Adipocyte (in vitro differentiated cells): Measurements from ENCODE around the gene MREG.

ENCODE experiments used
- DNase-seq: peaks from one replicate; pipeline ENCODE4 v3.0.0-alpha.2; 2015; ENCODE audit warnings: low read depth
- H3K27me3 ChIP-seq: replicated peaks from 2 replicates; pipeline ENCODE4 v1.7.0; 2013; ENCODE audit warnings: mild to moderate bottlenecking, low read length, moderate library complexity; ENCODE audit not compliant: control insufficient read depth, insufficient read depth
- H3K36me3 ChIP-seq: 2 replicates; pipeline ENCODE4 v1.7.0; 2013; ENCODE audit warnings: low read length, mild to moderate bottlenecking, moderate library complexity; ENCODE audit not compliant: control insufficient read depth, insufficient read depth, severe bottlenecking
- H3K4me1 ChIP-seq: 2 replicates; pipeline ENCODE4 v1.7.0; 2013; ENCODE audit warnings: mild to moderate bottlenecking, low read length, moderate library complexity; ENCODE audit not compliant: control insufficient read depth, insufficient read depth
- H3K4me3 ChIP-seq: 2 replicates; pipeline ENCODE4 v1.7.0; 2013; ENCODE audit warnings: mild to moderate bottlenecking, low read length, moderate library complexity
- H3K9ac ChIP-seq: 2 replicates; pipeline ENCODE4 v1.7.0; 2013; ENCODE audit warnings: mild to moderate bottlenecking, low read length, moderate library complexity
- H3K9me3 ChIP-seq: 2 replicates; pipeline ENCODE4 v1.7.0; 2013; ENCODE audit warnings: mild to moderate bottlenecking, low read length, moderate library complexity; ENCODE audit not compliant: control insufficient read depth

MREG gene, protein sequence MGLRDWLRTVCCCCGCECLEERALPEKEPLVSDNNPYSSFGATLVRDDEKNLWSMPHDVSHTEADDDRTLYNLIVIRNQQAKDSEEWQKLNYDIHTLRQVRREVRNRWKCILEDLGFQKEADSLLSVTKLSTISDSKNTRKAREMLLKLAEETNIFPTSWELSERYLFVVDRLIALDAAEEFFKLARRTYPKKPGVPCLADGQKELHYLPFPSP

DNA sequence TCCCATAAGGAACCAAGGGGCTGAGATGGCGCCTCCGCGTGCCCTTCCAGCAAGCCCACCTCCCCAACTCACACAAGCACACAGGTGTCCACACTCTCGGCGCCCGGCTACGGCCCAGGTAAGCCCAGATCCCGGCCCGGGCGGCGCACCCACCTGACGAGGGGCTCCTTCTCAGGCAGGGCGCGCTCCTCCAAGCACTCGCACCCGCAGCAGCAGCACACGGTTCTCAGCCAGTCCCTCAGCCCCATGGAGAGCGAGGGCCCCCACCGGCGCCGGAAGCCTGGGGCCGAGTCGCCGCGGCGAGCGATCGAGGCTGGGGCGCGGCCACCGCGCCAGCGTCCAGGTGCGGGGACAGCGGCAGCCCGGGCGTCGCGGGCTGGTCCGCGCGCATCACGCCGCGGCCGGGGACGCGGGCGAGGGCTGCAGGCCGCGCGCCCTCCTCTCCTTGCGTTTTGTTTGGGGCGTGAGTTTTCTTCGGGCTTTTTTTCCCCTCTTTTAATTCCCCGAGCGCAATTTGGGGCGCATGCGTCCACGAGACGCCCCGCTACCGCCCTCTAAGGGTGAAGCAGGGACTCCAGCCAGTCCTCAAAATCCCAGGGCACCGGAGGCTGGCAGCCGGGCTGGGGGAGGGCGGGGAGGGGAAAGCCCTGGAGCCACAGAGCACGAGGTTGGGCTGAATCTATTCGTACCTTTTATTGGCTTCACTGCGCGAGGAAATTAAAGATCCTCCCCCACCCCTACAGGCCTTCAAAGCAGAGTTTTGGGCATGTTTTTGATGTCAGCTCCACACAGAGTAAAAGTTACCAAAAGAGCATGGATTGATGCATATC is at the start of gene MREG:
TSS of gene MREG (minus strand) at position 472 of the 830 bp plus-strand sequence. CDS start at position 248, 224 bp downstream.
- DNase-seq = peak; percentile 92
- Histone ChIP-seq H3K27me3 (no peaks in the 10 kb centered on the region), H3K4me3 (peak within 1 kb of the TSS; percentile 81), H3K4me1 (peaks cover 13% of the 10 kb centered on the region), H3K9me3 (no peaks in the 10 kb centered on the region), H3K9ac (peak within 1 kb of the TSS; percentile 77), H3K36me3 (no peaks in the 10 kb centered on the region)

DNA sequence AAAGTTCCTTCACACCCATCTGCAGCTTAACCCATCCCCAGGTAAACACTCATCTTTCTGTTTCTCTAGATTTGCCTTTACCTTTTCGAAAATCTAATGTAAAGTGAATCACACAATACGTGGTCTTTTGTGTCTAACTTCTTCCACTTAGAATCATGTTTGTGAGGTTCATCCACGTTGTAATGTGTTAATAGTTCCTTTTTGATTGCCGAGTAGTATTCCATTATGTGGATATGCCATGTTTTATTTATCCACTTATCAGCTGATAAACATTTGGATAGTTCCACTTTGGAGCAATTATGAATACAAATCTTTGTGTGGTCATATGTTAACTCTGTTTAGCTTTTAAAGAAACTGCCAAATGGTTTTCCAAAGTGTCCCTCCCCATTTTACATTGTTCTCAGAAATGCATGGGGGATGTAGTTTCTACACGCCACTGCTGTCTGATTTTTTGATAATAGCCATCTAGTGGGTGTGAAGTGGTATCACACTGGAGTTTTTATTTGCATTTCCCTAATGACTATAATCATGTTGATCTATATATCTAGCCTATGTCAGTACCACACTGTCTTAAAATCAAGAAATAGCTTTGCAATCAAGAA is 46.0 kb upstream of the MREG start:
- DNase-seq = no peak
- Histone ChIP-seq H3K36me3 (peaks cover 54% of the 10 kb centered on the region), H3K9me3 (no peaks in the 10 kb centered on the region), H3K4me3 (no peak overlapping the region), H3K9ac (no peak overlapping the region), H3K27me3 (no peaks in the 10 kb centered on the region), H3K4me1 (peaks cover 18% of the 10 kb centered on the region)

DNA sequence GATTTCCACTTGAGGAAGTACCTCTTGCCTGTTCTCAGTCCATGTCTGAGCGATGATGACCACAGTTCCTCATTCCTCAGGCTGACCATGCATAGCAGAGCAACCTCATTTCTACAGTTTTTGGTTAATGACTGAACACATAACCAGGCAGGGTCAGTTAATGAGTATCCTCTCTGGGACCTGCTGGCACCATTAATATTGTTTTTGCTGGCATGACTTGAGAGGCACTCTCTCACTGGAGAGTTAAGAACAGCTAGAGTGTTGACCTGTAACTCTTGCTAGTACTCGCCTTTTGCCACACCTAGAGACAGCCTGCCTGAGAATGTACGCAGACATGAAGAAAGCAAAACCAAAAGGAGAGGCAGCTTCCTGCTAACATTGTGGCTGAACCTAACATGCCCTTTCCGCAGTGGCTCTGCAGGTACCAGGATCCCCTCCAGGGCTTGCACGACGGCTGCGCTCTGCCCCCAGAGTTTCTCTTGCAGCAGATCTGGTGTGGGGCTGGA is 44.4 kb upstream of the MREG start:
- H3K27me3 ChIP-seq = no peaks in the 10 kb centered on the region
- peaks cover 11% of the 10 kb centered on the region for H3K4me1 ChIP-seq
- no peak overlapping the region for H3K9ac ChIP-seq
- H3K36me3 ChIP-seq = peaks cover 53% of the 10 kb centered on the region
- H3K9me3 ChIP-seq = no peaks in the 10 kb centered on the region
- no peak overlapping the region for H3K4me3 ChIP-seq
- DNase-seq = peak; percentile 21

DNA sequence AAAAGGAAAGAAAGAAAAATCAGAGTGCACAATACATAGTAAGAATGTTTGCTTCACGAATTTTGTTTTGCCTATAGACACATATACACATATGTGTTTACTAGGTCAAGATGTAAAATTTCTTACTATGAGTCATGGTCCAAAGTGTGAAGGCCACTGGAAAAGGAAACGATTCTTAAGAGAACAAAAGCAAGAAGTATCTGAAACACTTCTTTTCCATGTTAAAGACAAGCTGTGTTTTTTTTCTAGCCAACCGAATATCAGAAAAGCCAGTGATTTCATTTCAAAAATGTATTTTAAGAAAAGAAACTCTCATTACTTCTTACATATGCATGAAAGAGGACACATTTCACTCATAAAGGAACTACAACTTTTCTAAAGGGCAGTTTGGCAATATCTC is 43.4 kb upstream of the MREG start:
- no peak for DNase-seq
- Histone ChIP-seq H3K4me1 (peaks cover 11% of the 10 kb centered on the region), H3K27me3 (no peaks in the 10 kb centered on the region), H3K9ac (no peak overlapping the region), H3K4me3 (no peak overlapping the region), H3K9me3 (no peaks in the 10 kb centered on the region), H3K36me3 (peaks cover 43% of the 10 kb centered on the region)

DNA sequence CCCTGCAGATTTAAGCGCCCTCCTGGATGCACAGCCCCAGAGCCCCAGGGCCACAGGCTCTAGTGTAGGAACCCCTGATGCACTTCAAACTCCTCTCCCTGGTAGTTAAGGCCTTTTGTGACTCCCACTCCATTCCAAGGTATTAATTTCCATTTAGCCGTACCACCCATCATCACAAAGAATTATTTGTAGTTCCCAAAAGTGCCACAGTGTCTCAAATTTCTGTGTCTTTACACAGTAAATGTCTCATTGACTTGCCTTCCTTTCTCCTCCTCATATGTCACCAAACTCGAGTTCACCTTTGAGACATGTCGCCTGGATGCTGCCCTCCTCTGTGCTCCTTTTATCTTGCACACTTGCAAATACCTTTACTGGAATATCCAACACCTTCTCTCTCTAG is 42.3 kb upstream of the MREG start:
- H3K4me1 ChIP-seq = peaks cover 11% of the 10 kb centered on the region
- no peak overlapping the region for H3K9ac ChIP-seq
- DNase-seq = no peak
- H3K36me3 ChIP-seq = peaks cover 43% of the 10 kb centered on the region
- H3K27me3 ChIP-seq = no peaks in the 10 kb centered on the region
- H3K9me3 ChIP-seq = no peaks in the 10 kb centered on the region
- no peak overlapping the region for H3K4me3 ChIP-seq

DNA sequence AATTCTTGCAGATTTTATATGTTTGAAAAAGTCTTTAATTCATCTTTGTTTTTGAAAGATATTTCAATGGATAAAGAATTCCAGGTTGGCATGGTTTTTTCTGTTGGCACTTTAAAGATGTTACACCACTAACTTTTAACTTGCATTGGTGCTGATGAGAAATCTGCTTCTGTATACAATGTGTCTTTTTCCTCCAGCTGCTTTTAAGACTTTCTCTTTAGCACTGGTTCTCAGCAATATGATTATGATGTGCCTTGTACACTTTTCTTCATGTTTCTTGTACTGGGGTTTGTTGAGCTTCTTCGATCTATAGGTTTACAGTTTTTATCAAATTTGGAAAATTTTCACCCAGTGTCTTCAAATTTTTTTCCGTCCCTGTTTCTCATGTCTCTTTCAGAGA is 39.1 kb upstream of the MREG start:
- DNase-seq = no peak
- peaks cover 4% of the 10 kb centered on the region for H3K4me1 ChIP-seq
- no peaks in the 10 kb centered on the region for H3K9me3 ChIP-seq
- H3K27me3 ChIP-seq = no peaks in the 10 kb centered on the region
- H3K36me3 ChIP-seq = peaks cover 34% of the 10 kb centered on the region
- H3K9ac ChIP-seq = no peak overlapping the region
- H3K4me3 ChIP-seq = no peak overlapping the region

DNA sequence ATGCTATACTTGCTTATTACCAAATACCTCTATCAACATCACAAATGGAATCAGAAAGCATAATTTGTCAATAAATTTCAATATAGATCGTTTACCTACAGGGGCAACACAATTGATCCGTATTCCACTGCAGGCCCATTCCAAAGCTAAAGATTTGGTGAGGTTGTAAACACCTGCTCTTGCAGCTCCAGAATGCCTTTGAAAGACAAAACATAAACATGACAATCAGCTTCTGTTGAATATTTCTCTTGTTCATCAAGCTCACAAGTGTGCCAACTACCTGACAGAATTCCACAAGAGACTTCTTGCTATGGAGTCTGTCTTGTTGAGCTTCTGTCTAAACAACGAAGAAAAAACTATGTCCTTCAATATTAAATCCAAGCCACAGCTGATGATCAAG is 38.0 kb upstream of the MREG start:
- no peaks in the 10 kb centered on the region for H3K9me3 ChIP-seq
- H3K4me3 ChIP-seq = no peak overlapping the region
- H3K4me1 ChIP-seq = no peaks in the 10 kb centered on the region
- H3K9ac ChIP-seq = no peak overlapping the region
- no peak for DNase-seq
- peaks cover 43% of the 10 kb centered on the region for H3K36me3 ChIP-seq
- no peaks in the 10 kb centered on the region for H3K27me3 ChIP-seq

DNA sequence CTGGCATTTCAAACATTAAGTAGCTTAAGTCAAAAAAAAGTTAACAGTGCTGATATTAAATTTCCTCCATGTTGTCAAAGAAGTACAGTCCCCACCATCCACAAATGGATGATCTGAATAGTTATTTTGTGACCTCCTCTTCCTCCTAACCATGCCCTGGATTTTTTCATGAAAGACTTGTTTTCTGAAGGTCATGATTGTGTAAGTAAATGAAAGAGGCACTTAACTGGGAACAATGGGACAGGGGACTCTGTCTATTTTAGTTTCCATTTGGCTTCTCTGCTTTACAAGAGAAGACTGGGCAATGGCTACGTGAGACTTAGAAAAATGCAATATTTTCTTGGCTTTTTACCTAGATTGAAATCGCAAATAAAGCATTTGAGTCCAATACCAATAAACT is 36.1 kb upstream of the MREG start:
- Histone ChIP-seq H3K27me3 (no peaks in the 10 kb centered on the region), H3K4me3 (no peak overlapping the region), H3K9me3 (no peaks in the 10 kb centered on the region), H3K36me3 (peaks cover 45% of the 10 kb centered on the region), H3K4me1 (no peaks in the 10 kb centered on the region), H3K9ac (no peak overlapping the region)
- no peak for DNase-seq

DNA sequence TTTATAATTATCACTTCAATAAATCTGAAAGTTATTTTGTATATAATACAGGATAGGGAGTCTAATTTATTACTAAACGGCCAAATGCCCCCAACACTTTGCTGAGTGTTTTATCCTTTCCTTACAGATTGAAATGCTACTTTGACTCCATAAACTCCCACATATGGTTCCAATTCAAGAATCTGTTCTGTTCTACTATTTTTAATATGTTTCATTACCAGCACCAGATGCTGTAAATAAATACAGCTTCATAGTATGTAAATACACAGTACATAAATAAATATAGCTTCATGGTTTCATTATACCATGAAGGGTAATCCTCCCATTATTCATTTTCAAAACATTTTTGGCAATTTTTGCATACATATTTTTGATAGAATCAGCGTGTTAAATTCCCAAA is 34.0 kb upstream of the MREG start:
- Histone ChIP-seq H3K27me3 (no peaks in the 10 kb centered on the region), H3K9me3 (no peaks in the 10 kb centered on the region), H3K36me3 (peaks cover 61% of the 10 kb centered on the region), H3K4me1 (no peaks in the 10 kb centered on the region), H3K4me3 (no peak overlapping the region), H3K9ac (no peak overlapping the region)
- DNase-seq = peak; percentile 52

DNA sequence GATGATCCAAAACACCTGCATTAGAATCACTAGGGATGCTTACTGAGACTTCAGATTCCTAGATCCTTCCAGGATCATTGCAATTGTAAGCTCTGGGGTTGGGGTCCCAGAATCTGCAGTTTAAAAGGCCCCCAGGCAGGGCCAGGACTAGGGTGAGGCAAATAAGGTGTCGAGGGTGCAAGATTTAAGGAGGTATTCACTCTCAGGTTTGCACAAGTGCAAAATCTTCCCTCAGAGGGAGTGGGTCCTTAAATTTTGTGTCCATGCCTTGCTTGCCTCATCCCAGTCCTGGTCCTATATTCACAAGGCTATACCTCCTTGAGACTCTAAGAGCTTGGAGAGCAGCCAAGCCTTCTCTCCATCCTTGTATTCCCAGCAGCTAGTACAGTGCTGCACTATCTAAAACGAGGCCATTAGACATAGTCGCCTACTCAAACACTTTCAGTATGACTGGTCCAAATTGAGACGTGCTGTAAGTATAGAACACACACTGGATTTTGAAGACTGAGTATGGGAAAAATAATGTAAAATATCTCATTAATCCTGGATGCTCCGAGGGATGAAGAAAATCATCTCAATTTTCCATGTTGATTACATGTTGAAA is 31.6 kb upstream of the MREG start:
- no peak for DNase-seq
- Histone ChIP-seq H3K27me3 (no peaks in the 10 kb centered on the region), H3K4me3 (no peak overlapping the region), H3K9me3 (no peaks in the 10 kb centered on the region), H3K9ac (no peak overlapping the region), H3K36me3 (peaks cover 69% of the 10 kb centered on the region), H3K4me1 (no peaks in the 10 kb centered on the region)

DNA sequence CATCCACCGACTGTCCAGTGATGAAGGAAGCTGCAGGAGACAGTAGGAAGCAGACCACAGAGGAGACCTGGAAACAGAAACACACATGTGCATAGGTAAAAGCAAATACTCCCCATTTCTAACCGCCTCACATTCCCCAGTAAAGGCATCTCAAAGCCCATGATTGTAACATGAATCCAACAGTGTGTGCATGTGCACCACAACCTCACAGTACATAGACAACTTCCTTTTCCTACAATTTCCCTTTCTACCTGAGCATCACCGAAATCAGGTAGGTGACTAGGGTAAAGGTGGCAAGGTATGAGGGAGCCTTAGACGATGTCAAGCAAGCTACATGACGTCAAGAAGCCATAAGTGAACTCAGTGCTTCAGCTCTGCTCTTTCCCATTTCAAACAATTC is 30.6 kb upstream of the MREG start:
- Histone ChIP-seq H3K9me3 (no peaks in the 10 kb centered on the region), H3K4me1 (no peaks in the 10 kb centered on the region), H3K27me3 (no peaks in the 10 kb centered on the region), H3K9ac (no peak overlapping the region), H3K4me3 (no peak overlapping the region), H3K36me3 (peaks cover 69% of the 10 kb centered on the region)
- DNase-seq = no peak
